Testis (tissue), 3 donors: ENCODE data around the gene HRH4. TPM values are rescaled to one million over a fixed set of nuclear protein-coding genes. Genes with fewer than 3 reads are reported as not detected.
A peak's percentile ranks its signal among the peaks of the same experiment; 100 is the strongest.

Experiments used
- DNase-seq: peaks from one replicate; pipeline ENCODE4 v3.0.0-alpha.2; 2019
- H3K27ac ChIP-seq, 2 donors: fragments of 200-600 bp; sonication (generic); one replicate each; pipeline ENCODE4 v1.5.1; 2019
- H3K27me3 ChIP-seq: fragments of 200-600 bp; sonication (generic); one replicate; pipeline ENCODE4 v1.5.1; 2019
- H3K36me3 ChIP-seq: fragments of 200-600 bp; sonication (generic); one replicate; pipeline ENCODE4 v1.5.1; 2017; ENCODE audit warnings: low read depth; ENCODE audit errors: missing control alignments
- H3K4me1 ChIP-seq: fragments of 200-600 bp; sonication (generic); one replicate; pipeline ENCODE4 v1.5.1; 2019
- H3K4me3 ChIP-seq, 2 donors: fragments of 200-600 bp; sonication (generic); one replicate each; pipeline ENCODE4 v1.5.1; 2017 to 2019
- H3K9me3 ChIP-seq: fragments of 200-600 bp; sonication (generic); one replicate; pipeline ENCODE4 v1.5.1; 2017
- POLR2A ChIP-seq: fragments of 450-650 bp; IDR thresholded peaks from one replicate; pipeline ENCODE4 v1.6.1; 2017; ENCODE audit warnings: antibody characterized with exemption, mild to moderate bottlenecking, moderate library complexity
- WGBS, 2 donors: methylation state at CpG; one replicate each; pipeline ENCODE4 v1.1.5; 2018; 5-methylcytosine and 5-hydroxymethylcytosine counted together
- intact Hi-C: fragments of 100-400 bp; cut with DNase I; formaldehyde crosslinking; loops from one replicate; pipeline ENCODE4 v1.15.1; 2023; ENCODE audit warnings: low total_unique reads
- polyA plus RNA-seq: library from polyadenylated mRNA; stranded (reverse); fragments of 350-450 nt; fragmentation: Illumina TruSeq; extraction: RNeasy Lipid Tissue Mini Kit (QIAGEN cat#74804); gene quantifications from one replicate; pipeline ENCODE4 v1.2.3, GENCODE V29; 2014; ENCODE audit warnings: low read depth, low replicate concordance; ENCODE audit not compliant: insufficient read depth
- total RNA-seq, 2 donors: library from RNA; depleted of rRNA; stranded (reverse); fragments of >200 nt; gene quantifications; one replicate each; pipeline ENCODE4 v1.2.3, GENCODE V29; 2016
- TF ChIP-seq, protein P1 (sequence below), 3 experiments: fragments of 450-650 bp in 2 of 3; fragments of 200-600 bp in 1 of 3; sonication (generic) in 1 of 3; IDR thresholded peaks; one replicate each; pipeline ENCODE4 v1.5.1; 2016 to 2019; ENCODE audit warnings: antibody characterized with exemption in 3 of 3, mild to moderate bottlenecking in 2 of 3, moderate library complexity in 1 of 3

Gene HRH4
- total and polyA plus RNA-seq, 3 donors from 2014 or later: 0.37 to 0.42 (median 0.39) TPM

GRCh38 chr18:24420551-24420950 lies 39.9 kb upstream of the HRH4 start:
- no peaks in the 10 kb centered on the region for H3K36me3 ChIP-seq
- DNase-seq: no peak
- no peak overlapping the region for H3K4me3 ChIP-seq
- H3K27me3 ChIP-seq: no peaks in the 10 kb centered on the region
- 90 to 92% methylated on average over 4 of the region's 4 CpGs for WGBS, 2 donors
- H3K27ac ChIP-seq: peak overlapping the region in 1 of 2 donors; percentile 28
- intact Hi-C loops: no loop called here
- TF ChIP-seq, protein P1, sequence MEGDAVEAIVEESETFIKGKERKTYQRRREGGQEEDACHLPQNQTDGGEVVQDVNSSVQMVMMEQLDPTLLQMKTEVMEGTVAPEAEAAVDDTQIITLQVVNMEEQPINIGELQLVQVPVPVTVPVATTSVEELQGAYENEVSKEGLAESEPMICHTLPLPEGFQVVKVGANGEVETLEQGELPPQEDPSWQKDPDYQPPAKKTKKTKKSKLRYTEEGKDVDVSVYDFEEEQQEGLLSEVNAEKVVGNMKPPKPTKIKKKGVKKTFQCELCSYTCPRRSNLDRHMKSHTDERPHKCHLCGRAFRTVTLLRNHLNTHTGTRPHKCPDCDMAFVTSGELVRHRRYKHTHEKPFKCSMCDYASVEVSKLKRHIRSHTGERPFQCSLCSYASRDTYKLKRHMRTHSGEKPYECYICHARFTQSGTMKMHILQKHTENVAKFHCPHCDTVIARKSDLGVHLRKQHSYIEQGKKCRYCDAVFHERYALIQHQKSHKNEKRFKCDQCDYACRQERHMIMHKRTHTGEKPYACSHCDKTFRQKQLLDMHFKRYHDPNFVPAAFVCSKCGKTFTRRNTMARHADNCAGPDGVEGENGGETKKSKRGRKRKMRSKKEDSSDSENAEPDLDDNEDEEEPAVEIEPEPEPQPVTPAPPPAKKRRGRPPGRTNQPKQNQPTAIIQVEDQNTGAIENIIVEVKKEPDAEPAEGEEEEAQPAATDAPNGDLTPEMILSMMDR (IDR thresholded peaks at IDR 0.05): no peak
- no peak for TF ChIP-seq POLR2A
- H3K4me1 ChIP-seq: peaks cover 12% of the 10 kb centered on the region
- no peaks in the 10 kb centered on the region for H3K9me3 ChIP-seq

DNA sequence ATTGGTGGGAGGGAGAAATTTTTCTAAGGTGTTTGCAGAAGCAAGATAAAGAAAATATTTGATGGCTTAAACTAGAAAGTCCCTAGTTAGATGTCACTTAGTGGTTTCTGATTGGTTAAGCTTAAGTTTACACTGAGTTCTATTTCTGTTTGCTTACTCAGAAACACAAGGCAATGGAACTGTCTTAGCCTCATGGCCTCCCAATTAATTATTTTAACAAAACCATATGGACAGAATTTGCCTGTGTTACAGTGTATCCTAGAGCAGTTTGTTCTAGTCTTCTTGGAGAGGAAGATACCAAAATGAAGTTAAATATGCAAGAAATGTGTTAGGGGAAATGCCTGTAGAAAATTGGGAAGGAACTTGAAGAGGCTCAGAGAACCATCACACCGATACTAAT lies 38.6 kb upstream of the HRH4 start:
- Histone ChIP-seq H3K36me3 (no peaks in the 10 kb centered on the region), H3K27ac (peak overlapping the region; percentile 28 to 66), H3K4me1 (peaks cover 12% of the 10 kb centered on the region), H3K27me3 (no peaks in the 10 kb centered on the region), H3K4me3 (no peak overlapping the region), H3K9me3 (no peaks in the 10 kb centered on the region)
- intact Hi-C loops: no loop called here
- 26 to 33% methylated on average over 1 of the region's 1 CpG for WGBS, 2 donors
- TF ChIP-seq POLR2A: no peak
- TF ChIP-seq, protein P1 (IDR thresholded peaks at IDR 0.05): no peak
- no peak for DNase-seq

DNA sequence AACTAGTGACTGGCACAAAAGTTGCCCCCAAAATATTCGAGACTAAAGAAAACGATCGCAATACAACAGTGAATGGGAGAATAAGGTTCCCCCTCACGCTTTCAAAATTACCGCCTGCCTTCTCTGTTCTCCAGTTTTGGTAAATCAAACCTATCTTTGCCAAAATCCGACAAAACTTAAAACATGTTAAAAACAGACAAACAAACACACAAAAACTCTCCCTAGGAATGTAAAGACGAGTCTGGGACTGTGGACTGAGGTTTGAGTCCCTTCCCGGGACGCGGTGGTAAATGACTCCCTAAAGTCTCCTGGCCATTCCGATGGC lies 34.4 kb upstream of the HRH4 start:
- DNase-seq: no peak
- Histone ChIP-seq H3K27me3 (no peaks in the 10 kb centered on the region), H3K4me3 (peak overlapping the region; percentile 84), H3K36me3 (no peaks in the 10 kb centered on the region), H3K9me3 (no peaks in the 10 kb centered on the region), H3K4me1 (peaks cover 20% of the 10 kb centered on the region), H3K27ac (peak overlapping the region; percentile 78 to 89)
- TF ChIP-seq, protein P1 (IDR thresholded peaks at IDR 0.05): no peak
- no peak for TF ChIP-seq POLR2A
- WGBS, 2 donors: 27 to 28% methylated on average over 11 of the region's 11 CpGs
- intact Hi-C loops: no loop called here

- intact Hi-C loops: no loop called here
- peak; percentile 89 for DNase-seq
- TF ChIP-seq, protein P1 (IDR thresholded peaks at IDR 0.05): no peak
- no peak for TF ChIP-seq POLR2A
- Histone ChIP-seq H3K27me3 (no peaks in the 10 kb centered on the region), H3K36me3 (no peaks in the 10 kb centered on the region), H3K4me3 (peak within 1 kb of the TSS; percentile 84), H3K27ac (peak within 1 kb of the TSS; percentile 78 to 89), H3K4me1 (peaks cover 18% of the 10 kb centered on the region), H3K9me3 (no peaks in the 10 kb centered on the region)
- 2 to 6% methylated on average over 19 to 52 of the region's 82 CpGs for WGBS, 2 donors
Measured at GRCh38 chr18:24426398-24427294, 33.8 kb upstream of the HRH4 start, which contains the start of gene IMPACT. TSS of gene IMPACT (plus strand) at chr18:24426670. CDS start at chr18:24426757, 87 bp downstream.

- DNase-seq: peak; percentile 23
- TF ChIP-seq POLR2A: no peak
- TF ChIP-seq, protein P1 (IDR thresholded peaks at IDR 0.05): no peak
- peak overlapping the region; percentile 78 to 89 for H3K27ac ChIP-seq
- peak overlapping the region; percentile 84 for H3K4me3 ChIP-seq
- intact Hi-C loops: no loop called here
- H3K27me3 ChIP-seq: no peaks in the 10 kb centered on the region
- H3K9me3 ChIP-seq: no peaks in the 10 kb centered on the region
- 20 to 31% methylated on average over 3 of the region's 3 CpGs for WGBS, 2 donors
- H3K36me3 ChIP-seq: no peaks in the 10 kb centered on the region
- H3K4me1 ChIP-seq: peaks cover 10% of the 10 kb centered on the region
Measured at GRCh38 chr18:24427484-24427883, 33.0 kb upstream of the HRH4 start.
